HG02852 (cell line): ENCODE data around the gene PRR22.
A peak's percentile ranks its signal among the peaks of the same experiment; 100 is the strongest.
"Not testable (repeated sequence)": the region's sequence is repeated elsewhere in the genome, so short reads cannot be mapped to it uniquely, and the experiment has no call there.

ENCODE experiments used
- ATAC-seq: cut with Tn5 transposase; IDR thresholded peaks from one replicate; pipeline ENCODE4 v1.9.1; 2021; ENCODE audit warnings: mild to moderate bottlenecking, moderate library complexity; ENCODE audit not compliant: unreplicated experiment

Gene PRR22

DNA sequence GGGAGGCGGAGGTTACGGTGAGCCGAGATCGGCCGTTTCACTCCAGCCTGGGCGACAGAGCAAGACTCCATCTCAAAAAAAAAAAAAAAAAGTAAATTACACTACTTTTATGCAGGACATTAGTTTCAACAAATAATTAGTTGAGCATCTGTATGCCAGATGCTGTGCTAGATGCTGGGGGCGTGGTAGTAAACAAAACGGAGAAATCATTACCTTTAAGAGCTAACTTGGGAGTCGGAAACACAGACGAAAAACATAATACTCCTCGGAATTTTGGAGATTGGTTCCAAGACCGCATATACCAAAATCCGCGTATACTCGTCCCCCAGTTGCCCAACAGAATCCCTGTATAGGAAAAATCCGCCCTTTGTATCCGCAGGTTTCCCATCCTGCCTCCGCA is 7.7 kb upstream of the PRR22 start:
- no peak for ATAC-seq

- peak; percentile 90 for ATAC-seq
Measured at GRCh38 chr19:5790559-5791520, 6.3 kb upstream of the PRR22 start, which contains the start of gene DUS3L. TSS of gene DUS3L (minus strand) at chr19:5791163. CDS start at chr19:5791141, 22 bp downstream.

- no peak for ATAC-seq
Measured at GRCh38 chr19:5789886-5790558, 5.5 kb upstream of the PRR22 start.

DNA sequence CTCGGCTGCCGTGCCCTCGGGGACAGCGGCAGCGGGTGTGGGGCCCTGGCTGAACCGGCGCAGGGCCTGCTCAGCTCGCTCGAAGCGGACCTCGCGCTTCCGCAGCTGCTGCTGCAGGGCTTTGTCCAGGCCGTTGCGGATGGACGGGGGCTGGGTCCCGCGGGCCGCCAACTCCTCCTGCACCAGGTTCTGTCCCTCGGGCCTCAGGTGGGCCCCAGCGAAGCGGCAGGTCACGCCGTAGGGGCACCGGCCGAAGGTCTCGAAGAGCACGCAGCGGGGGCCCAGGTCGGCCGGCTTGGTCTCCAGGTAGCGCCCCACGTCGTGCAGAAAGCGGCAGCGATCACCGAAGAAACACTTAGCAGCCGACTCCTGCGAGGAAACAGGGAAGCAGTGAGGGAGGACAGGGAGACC is 4.8 kb upstream of the PRR22 start:
- no peak for ATAC-seq

DNA sequence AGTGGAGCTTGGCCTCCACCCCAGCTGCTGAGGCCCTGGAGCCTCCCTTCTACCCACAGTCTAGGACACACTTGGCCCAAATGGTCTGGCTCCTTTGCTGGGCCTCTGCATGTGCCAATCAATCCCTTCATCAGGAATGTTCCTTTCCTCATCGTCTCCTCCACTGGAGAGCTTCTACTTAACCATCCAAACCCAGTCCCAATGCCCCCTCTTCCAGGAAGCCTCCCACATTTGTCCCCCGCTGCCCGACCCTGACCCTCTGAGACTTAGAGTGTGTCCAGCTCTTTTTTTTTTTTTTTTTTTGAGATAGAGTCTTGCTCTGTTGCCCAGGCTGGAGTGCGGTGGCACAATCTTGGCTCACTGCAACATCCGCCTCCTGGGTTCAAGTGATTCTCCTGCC is 3.9 kb upstream of the PRR22 start:
- no peak for ATAC-seq

- ATAC-seq, result no peak
Measured at GRCh38 chr19:5787409-5788182, 3.0 kb upstream of the PRR22 start.

DNA sequence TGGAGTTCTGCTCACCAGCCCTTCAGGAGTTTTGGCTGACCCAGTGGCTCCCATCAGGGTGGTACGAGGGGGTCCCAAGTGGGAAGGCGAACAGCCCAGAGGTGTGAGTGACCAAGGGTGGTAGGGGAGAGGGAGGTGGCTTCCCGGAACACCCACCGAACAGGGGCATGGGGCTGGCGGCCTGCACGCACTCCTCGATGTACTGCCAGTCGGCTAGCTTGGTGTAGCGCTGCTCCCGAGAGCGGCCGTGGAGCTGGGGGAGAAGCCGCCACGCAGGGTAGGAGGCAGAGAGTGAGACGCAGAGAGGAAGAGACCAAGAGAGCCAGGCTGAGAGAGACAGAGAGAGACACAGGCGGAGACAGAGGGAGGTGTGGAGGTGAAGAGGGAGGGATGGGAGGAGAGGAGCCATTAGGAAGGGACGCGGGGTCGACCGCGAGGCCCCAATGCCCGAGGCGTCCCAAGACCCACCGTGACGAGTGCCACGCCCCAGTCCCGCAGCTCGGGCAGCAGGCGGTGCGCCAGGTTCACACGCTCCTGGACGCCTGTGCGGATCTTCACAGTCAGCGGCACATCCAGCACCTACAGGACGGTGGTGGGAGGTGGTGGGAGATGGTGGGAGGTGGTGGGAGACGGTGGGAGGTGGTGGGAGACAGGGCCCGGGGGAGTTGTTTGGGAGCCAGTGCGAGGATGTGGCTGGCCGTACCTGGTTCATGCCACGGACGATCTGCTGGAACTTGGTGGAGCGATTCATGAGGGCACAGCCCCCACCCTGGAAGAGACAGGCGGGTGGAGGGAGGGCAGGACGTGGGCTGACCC is 2.3 kb upstream of the PRR22 start:
- no peak for ATAC-seq

DNA sequence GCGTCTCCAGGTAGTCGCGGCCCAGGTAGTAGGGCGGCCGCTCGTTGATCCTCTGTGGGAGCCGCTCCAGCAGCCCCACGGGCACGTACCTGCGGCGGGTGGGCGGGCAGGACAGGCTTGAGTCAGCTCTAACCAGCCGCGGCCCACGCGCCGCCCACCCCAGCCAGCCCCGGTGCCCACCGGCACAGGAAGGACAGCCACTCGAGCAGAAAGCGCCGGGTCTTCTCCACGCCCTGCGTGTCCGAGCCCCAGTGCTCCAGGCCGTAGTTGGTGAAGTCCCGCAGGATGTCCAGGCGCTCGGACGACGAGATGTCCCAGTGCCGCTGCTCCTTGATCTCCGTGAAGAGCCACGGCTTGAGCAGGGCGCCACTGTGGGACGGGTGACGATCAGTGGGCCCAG is 877 bp upstream of the PRR22 start:
- no peak for ATAC-seq

GRCh38 chr19:5782945-5783919 is 1.3 kb downstream of the PRR22 start:
- ATAC-seq, result no peak

DNA sequence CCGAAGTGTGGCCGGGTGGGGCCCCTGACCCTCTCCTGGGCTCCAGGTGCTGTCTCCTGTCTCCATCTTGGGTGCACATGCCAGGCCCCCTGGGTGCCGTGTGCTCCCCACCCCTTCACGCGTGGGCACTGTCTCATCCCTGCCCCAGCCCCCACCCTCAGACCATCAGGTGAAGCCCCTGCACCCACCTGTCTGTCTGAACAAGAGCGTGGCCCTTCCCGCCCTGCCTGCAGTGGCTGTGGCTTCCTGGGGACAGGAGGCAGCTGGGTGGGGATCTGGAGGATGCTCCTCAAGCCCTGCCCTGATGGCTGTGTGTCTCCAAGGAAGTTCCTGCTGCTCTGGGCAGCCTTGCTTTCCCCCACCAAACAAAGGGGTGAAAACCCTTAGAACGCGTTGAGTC is 2.2 kb downstream of the PRR22 start:
- no peak for ATAC-seq

DNA sequence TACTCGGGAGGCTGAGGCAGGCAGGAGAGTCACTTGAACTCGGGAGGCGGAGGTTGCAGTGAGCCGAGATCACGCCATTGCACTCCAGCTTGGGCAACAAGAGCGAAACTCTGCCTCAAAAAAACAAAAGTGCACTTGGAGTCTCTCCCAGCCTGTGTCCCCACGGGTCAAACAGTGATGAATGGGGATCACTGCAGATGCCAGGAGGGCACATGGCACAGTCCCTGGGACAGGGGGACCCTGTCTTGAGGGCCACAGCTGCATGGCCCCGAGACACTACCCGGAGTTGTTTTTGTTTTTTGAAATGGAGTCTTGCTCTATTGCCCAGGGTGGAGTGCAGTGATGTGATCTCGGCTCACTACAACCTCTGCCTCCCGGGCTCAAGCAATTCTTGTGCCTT is 3.6 kb downstream of the PRR22 start:
- ATAC-seq, result not testable (repeated sequence)

- no peak for ATAC-seq
Measured at GRCh38 chr19:5778402-5778801, 6.1 kb downstream of the PRR22 start.

- ATAC-seq, result no peak
Measured at GRCh38 chr19:5775668-5776309, 8.8 kb downstream of the PRR22 start.

DNA sequence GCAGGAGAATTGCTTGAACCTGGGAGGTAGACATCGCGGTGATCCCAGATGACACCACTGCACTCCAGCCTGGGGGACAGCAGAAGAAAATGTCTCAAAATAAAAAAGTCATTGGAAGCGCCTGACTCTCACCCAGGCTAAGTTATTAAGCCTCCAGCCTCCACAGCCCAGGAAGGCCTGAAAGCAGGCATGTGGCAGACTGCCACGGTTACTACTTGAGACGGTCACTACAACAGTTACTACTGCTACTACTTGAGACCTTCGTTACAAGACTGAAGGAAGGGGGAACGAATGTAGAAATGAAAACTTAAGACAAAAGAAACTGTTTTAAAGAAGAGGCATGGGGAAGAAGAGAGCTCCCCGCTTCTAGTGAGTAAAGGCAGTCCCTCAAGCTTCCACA is 9.6 kb downstream of the PRR22 start:
- no peak for ATAC-seq

DNA sequence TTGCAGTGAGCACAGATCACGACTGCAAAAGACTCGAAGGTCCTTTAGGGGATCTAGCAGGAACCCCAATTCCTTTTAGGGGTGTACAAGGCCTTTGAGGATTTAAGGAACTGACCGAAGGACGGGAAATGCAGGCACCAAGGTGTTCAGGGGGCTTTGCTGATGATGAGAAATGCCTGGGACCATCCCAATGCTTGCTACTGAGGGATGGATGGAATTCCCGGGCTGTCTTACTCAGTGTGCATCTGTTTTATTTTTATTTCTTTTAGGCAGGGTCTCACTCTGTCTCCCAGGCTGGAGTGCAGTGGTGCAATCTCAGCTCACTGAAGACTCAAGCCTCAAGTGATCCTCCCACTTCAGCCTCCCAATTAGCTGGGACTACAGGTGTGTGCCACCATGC is 11.3 kb downstream of the PRR22 start:
- no peak for ATAC-seq

DNA sequence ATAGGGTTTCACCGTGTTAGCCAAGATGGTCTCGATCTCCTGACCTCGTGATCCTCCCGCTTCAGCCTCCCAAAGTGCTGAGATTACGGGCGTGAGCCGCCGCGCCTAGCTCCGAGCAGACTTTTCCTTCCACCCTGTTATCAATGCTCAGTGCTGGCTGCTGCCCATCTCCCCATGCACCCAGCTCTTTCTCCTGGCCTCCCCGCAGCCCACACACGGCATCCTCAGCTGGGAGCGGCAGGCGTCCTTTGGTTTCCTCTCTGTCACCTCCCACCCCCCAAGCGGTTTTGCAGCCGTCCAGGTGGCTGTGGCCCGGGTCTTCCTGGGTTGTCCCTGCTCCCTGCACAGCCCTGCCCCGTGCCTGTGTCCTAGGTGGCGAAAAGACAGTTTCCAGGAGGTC is 12.1 kb downstream of the PRR22 start:
- no peak for ATAC-seq

DNA sequence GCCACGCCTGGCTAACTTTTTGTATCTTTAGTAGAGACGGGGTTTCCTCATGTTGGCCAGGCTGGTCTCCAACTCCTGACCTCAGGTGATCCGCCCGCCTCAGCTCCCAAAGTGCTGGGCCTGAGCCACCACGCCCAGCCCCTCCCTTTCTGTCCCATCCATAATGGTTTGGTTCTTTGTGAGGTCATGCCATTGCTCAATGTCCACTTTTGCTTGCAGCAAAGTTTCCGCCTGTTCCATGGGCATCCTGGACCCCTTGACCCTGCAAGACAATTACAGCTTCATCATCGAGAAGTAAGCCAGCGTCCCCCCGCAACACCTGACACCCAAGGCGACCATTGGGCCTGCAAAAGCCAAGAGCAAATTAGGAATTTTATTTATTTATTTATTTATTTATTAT is 16.6 kb downstream of the PRR22 start:
- ATAC-seq, result no peak

DNA sequence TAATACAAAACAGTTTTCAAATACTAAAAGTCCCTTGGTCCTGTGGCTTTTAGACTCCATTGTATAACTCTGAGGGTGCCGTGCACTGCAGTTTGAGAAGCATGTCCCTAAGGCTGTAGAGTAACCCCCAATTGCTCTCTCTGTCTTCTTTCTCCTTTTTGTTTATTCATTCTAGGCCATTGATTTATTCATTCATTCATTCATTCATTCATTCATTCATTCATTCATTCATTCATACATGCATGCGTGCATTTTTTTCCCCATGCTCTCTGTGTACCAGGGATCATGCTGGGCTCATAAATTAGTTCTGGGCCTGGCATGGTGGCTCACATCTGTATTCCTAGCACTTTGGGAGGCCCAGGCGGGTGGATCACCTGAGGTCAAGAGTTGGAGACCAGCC is 19.3 kb downstream of the PRR22 start:
- no peak for ATAC-seq
